Measurements from ENCODE around the gene PTPRF. TPM values are rescaled to one million over a fixed set of nuclear protein-coding genes. Genes with fewer than 3 reads are reported as not detected.

Gene PTPRF
- total RNA-seq, 6 experiments from 2014 or later, result 97.1 to 252 (median 160) TPM

DNA sequence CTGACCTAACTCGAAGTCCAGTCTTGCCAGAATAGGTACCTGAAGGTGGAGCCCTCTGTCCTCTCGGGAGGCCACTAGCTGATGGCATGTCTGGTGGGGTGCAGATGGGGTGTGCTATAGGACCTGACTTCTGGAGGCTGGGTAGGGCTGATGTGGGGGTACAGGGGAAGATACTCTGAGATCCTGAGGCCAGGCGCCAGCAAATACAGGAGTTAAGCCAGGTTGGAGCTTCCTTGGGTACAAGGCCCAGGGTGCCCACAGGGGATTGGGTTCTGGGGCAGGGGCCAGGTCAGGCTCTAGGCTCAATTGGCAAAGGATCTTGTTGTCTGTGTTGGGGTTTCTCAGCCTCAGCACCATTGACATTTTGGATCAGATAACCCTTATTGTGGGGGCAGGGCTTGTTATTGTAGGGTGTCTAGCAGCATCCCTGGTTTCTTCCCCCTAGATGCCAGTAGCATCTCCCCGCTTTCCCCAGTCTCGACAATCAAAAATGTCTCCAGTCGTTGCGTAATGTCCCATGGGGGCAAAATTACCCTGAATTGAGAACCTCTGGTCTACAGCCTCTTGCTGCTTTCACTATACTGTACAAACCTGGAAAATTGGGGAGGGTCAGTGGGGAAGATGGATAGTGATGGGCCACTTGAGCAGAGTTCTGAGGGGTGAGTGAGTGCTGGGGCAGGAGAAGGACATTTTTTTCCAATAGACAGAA is 9.2 kb downstream of the PTPRF start:
- no peak for ATAC-seq
- intact Hi-C loops (cut with DNase I), result no loop called here
- no peaks in the 10 kb centered on the region for H3K36me3 ChIP-seq

GRCh38 chr1:43540653-43541071 is 10.0 kb downstream of the PTPRF start:
- Histone ChIP-seq H3K27me3 (no peaks in the 10 kb centered on the region), H3K36me3 (no peaks in the 10 kb centered on the region), H3K9me3 (no peaks in the 10 kb centered on the region), H3K4me3 (no peak overlapping the region), H3K27ac (peak overlapping the region in 1 of 3 donors; percentile 47), H3K4me1 (peaks cover 2 to 82% (median 33%) of the 10 kb centered on the region in 4 donors)
- intact Hi-C loops (cut with DNase I), result no loop called here
- 35% methylated on average over 6 of the region's 15 CpGs for WGBS (ENCODE audit: insufficient coverage, low coverage, low lambda C conversion rate, missing lambda C conversion rate)
- DNase-seq, result peak; percentile 58 to 71 (median 60)
- TF ChIP-seq POLR2A (IDR thresholded peaks at IDR 0.05) (no peak), CTCF (IDR thresholded peaks at IDR 0.05) (no peak)
- peak in 1 of 4 donors; percentile 5 for ATAC-seq

More for the DNA sequence above, 9.2 kb downstream of the PTPRF start:
- H3K27ac ChIP-seq, result no peak overlapping the region
- no peaks in the 10 kb centered on the region for H3K27me3 ChIP-seq
- peak in 1 of 3 donors; percentile 32 for DNase-seq
- H3K9me3 ChIP-seq, result no peaks in the 10 kb centered on the region
- no peak overlapping the region for H3K4me3 ChIP-seq
- TF ChIP-seq CTCF (IDR thresholded peaks at IDR 0.05) (no peak), POLR2A (IDR thresholded peaks at IDR 0.05) (no peak)
- peaks cover under 1 to 80% (median 29%) of the 10 kb centered on the region in 4 donors for H3K4me1 ChIP-seq
- WGBS (ENCODE audit: insufficient coverage, low coverage, low lambda C conversion rate, missing lambda C conversion rate), result 66% methylated on average over 6 of the region's 7 CpGs

DNA sequence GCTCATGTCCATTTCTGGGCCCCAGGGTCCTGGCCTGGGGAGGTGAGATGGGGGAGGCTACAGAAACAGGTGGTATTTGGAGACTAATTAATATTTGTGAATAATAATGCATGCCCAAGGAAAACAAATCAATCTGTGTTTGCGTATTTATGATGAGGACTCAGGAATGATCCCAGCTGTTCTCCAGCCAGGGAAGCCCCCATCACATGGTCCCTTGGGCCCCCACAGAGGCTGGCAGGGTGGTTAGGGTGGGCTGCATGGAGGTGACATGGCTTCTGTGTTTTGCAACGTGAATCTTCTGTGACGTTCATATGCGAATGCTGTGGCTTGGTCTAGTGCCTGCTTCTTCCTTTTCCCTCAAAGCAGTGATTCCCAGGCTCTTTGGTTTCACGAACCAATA is 10.5 kb downstream of the PTPRF start:
- Histone ChIP-seq H3K9me3 (no peaks in the 10 kb centered on the region), H3K36me3 (no peaks in the 10 kb centered on the region), H3K27me3 (no peaks in the 10 kb centered on the region), H3K4me3 (no peak overlapping the region), H3K27ac (peak overlapping the region in 1 of 3 donors; percentile 47), H3K4me1 (peaks cover 2 to 80% (median 33%) of the 10 kb centered on the region in 4 donors)
- intact Hi-C loops (cut with DNase I), result no loop called here
- ATAC-seq (no peak), DNase-seq (peak in 1 of 3 donors; percentile 44)
- TF ChIP-seq POLR2A (IDR thresholded peaks at IDR 0.05), result no peak
- TF ChIP-seq CTCF (IDR thresholded peaks at IDR 0.05), result no peak
- 72% methylated on average over 5 of the region's 5 CpGs for WGBS (ENCODE audit: insufficient coverage, low coverage, low lambda C conversion rate, missing lambda C conversion rate)

- WGBS (ENCODE audit: insufficient coverage, low coverage, low lambda C conversion rate, missing lambda C conversion rate), result 35% methylated on average over 3 of the region's 14 CpGs
- peak; percentile 67 to 75 (median 68) for ATAC-seq
These were observed 11.2 kb downstream of the PTPRF start for GRCh38 chr1:43541721-43542401.

More at GRCh38 chr1:43541721-43542401, 11.2 kb downstream of the PTPRF start:
- no peak for TF ChIP-seq POLR2A (IDR thresholded peaks at IDR 0.05)
- no peak for TF ChIP-seq CTCF (IDR thresholded peaks at IDR 0.05)
- Histone ChIP-seq H3K4me1 (peaks cover 2 to 80% (median 36%) of the 10 kb centered on the region in 4 donors), H3K9me3 (no peaks in the 10 kb centered on the region), H3K4me3 (no peak overlapping the region), H3K27ac (peak overlapping the region in 1 of 3 donors; percentile 47), H3K36me3 (no peaks in the 10 kb centered on the region), H3K27me3 (no peaks in the 10 kb centered on the region)
- peak; percentile 90 to 96 (median 95) for DNase-seq
- intact Hi-C loops (cut with DNase I), result no loop called here
